HG03280 (cell line): Measurements from ENCODE around the gene GPR158.
"Not testable (repeated sequence)": the region's sequence is repeated elsewhere in the genome, so short reads cannot be mapped to it uniquely, and the experiment has no call there.

Source experiments
- ATAC-seq: cut with Tn5 transposase; IDR thresholded peaks from one replicate; pipeline ENCODE4 v1.9.1; 2021; ENCODE audit warnings: mild to moderate bottlenecking, moderate library complexity; ENCODE audit not compliant: unreplicated experiment

Gene GPR158

DNA sequence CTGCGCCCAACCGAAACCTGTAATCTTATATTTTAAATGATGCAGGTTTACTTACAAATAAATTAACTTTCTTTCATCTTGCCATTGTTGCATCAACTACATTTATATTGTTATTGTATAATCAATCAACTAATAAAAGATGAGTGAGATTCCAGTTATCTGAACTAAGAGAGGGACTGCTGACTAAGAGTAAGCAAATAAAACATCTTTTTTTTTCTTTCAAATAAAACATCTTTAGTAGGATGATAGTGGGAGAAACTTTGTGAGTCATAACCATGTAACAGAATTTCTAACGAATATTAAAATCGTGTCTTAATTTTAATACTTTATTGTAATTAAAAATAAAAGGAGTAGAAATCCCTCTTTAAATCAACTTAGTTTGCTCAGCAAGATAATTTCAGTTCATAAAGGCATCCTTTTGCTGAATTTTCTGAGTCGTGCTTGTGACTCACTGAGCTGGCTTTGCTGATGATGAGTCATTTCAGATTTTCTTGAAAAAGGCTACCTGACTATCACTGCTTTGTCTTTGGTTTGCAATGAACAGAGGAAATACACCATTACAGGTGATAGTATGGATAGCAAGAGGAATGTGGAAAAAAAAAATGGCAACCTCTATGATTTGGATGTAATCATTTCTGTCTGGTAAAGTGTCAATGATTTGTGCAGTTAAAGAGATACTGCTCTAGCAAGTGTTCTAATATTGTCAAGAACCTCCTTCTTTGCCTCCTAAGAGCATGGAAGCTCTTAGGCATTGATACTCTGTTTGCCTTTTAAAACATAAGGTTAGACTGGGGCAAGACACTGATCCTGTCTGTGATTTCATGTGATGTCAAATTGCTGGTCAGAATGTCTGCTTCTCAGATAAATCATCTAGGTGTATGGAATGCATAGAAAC, 119.5 kb downstream of the GPR158 start:
- ATAC-seq: no peak

GRCh38 chr10:25296324-25296723, 121.5 kb downstream of the GPR158 start:
- ATAC-seq: no peak

- no peak for ATAC-seq
Measured at GRCh38 chr10:25297466-25297865, 122.7 kb downstream of the GPR158 start.

DNA sequence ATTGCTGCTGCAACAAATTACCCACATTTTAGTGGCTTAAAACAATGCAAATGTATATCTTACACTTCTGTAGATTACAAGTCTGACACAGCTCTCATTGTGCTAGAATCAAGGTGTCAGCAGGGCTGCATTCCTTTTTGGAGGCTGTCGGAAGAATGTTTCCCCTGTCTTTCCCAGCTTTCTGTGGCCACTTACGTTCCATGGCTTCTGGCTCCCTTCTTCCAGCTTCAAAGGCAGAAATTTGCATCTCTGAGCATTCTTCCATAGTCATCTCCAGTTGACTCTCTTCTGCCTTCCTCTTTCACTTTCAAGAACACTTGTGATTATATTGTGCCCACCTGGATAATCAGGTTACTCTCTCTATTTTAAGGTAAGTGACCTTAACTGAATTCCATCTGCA, 125.3 kb downstream of the GPR158 start:
- no peak for ATAC-seq

DNA sequence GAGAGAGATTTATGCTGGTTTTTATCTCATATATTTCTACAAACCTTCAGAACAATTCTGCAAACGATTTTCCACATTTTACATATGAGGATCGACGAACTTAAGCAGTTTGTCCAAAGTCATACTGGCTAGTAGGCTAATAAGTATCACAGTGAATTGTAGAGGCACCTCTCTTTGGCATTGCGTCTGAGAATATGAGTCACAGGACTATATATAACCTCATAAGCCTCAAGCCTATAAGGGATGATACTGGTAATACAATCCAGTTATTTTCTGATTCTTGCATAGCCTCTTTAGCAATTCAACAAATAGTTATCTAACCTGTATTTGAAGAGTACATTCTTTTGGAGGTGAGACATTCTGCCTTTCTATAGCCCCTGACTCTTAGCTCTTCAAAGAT, 129.8 kb downstream of the GPR158 start:
- no peak for ATAC-seq

GRCh38 chr10:25306386-25306785, 131.6 kb downstream of the GPR158 start:
- ATAC-seq: no peak

- no peak for ATAC-seq
Measured at GRCh38 chr10:25308278-25308677, 133.5 kb downstream of the GPR158 start.

DNA sequence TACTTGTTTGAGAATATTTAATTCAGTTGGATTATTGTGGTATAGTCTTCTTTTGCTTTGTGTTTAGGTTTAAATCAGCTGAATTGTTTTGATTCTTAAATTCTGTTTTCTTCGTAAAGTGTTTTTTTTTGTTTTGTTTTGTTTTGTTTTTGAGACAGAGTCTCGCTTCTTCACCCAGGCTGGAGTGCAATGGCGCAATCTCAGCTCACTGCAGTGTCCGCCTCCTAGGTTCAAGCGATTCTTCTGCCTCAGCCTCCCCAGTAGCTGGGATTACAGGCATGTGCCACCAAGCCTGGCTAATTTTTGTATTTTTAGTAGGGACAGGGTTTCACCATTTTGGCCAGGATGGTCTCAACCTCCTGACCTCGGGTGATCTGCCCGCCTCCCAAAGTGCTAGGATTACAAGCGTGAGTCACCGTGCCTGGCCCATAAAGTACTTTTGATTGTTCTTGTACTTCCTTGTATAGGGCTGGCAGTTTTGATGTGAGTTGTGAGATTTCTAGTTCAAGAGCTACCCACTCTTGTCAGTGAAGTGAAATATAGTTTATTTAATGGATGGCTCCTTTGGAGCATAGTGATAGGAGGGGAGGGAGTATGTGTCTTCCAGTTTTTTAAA, 142.9 kb downstream of the GPR158 start:
- ATAC-seq: not testable (repeated sequence)

GRCh38 chr10:25327273-25327672, 152.5 kb downstream of the GPR158 start:
- ATAC-seq: no peak

- no peak for ATAC-seq
Measured at GRCh38 chr10:25328361-25328760, 153.6 kb downstream of the GPR158 start.

DNA sequence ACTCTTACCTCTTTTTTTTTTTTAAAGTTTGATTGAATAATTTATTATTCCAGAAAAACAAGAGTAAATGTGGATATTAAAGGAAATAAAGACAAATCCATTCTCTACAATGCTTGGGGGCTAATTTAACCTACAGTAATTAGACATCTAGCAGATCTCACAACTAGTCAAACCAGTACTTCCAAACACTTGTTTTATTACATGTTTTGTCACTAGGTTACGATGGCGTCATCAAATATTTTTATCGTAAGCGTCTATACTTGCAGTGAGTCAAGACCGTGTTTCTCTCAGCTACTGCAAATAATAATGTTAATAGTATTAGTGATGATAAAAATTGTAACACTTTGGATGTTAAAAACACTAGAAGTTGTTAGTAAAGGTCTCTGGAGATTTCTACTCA, 154.8 kb downstream of the GPR158 start:
- ATAC-seq: not testable (repeated sequence)

- ATAC-seq: no peak
Measured at GRCh38 chr10:25334445-25334844, 159.6 kb downstream of the GPR158 start.

DNA sequence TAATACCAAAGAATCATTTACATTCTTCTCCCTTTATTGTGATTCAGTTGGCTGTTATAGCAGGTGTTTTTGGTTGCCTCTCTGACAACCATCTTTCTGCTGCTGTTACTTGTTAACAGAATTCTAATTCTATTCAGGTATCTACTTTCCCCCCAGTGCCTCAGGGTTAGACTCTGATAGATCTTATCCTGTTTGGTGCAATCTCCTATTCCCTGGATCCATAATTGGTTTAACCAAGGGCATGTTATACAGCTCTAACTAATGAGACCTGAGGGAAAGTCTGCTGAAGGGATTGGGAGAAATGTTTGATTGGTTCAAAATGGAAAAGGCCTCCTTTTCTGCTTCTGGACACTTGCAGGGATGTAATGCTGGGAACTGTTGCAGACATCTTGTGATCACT, 161.5 kb downstream of the GPR158 start:
- no peak for ATAC-seq

DNA sequence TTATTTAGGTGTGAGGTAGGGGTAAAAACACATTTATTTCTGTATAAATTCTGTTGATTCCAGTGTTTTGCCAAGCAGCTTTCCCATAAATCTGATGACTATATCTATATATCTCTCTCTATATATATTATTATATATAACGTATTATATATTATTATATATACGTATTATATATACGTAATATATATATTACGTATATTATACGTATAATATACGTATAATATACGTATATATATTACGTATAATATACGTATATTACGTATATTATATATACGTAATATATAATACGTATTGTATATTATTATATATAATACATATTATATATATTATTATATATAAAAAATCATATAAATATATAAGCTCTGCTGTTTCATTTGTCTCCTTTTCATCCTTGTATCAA, 163.5 kb downstream of the GPR158 start:
- no peak for ATAC-seq

- no peak for ATAC-seq
Measured at GRCh38 chr10:25339966-25340365, 165.2 kb downstream of the GPR158 start.

DNA sequence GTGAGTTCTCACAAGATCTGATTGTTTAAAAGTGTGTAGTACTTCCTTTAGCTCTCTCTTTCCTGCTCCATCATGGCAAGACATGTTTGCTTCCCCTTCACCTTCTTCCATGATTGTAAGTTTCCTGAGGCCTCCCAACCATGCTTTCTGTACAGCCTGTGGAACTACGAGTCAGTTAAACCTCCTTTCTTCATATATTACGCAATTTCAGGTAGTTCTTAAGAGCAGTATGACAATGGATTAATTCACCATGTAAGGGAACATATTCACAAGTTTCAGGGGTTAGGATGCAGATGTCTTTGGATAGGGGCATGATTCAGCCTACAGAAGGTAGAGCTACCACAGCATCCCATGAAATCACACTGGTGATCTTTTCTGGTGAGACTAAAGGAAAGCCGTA, 174.7 kb downstream of the GPR158 start:
- ATAC-seq: no peak

- ATAC-seq: no peak
Measured at GRCh38 chr10:25356609-25357008, 181.8 kb downstream of the GPR158 start.

DNA sequence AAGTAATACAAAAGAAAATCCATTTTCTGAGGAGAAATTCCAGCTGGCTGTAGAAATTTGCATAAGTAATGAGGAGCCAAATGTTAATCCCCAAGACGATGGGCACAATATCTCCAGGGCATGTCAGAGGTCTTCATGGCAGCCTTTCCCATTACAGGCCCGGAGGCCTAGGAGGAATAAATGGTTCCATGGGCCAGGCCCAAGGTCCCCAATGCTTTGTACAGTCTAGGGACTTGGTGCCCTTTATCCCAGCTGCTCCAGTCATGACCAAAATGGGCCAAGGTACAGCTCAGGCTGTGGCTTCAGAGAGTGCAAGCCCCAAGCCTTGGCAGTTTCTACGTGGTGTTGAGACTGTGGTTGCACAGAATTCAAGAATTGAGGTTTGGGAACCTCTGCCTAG, 182.5 kb downstream of the GPR158 start:
- no peak for ATAC-seq

- ATAC-seq: no peak
Measured at GRCh38 chr10:25382029-25382810, 207.4 kb downstream of the GPR158 start.

GRCh38 chr10:25382901-25383300, 208.1 kb downstream of the GPR158 start:
- ATAC-seq: not testable (repeated sequence)

GRCh38 chr10:25383686-25384085, 208.9 kb downstream of the GPR158 start:
- no peak for ATAC-seq

GRCh38 chr10:25384618-25385017, 209.8 kb downstream of the GPR158 start:
- ATAC-seq: no peak
